ENCODE measurements around the gene CMTM8.

CMTM8 gene

GRCh38 chr3:32367442-32367841 lies 129.0 kb downstream of the CMTM8 start:
- Histone ChIP-seq H3K9me3 (ENCODE audit: control insufficient read depth, low read length) (no peaks in the 10 kb centered on the region), H4K8ac (ENCODE audit: low read length) (no peak overlapping the region), H3K4me2 (ENCODE audit: low read length, poor library complexity, severe bottlenecking) (no peak overlapping the region), H3K4me1 (ENCODE audit: control insufficient read depth, insufficient read depth, low read depth, low read length) (peaks cover 5% of the 10 kb centered on the region), H3K27ac (ENCODE audit: low read length, poor library complexity, severe bottlenecking) (no peak overlapping the region), H2AFZ (ENCODE audit: low read depth, low read length) (no peak overlapping the region), H3K4ac (ENCODE audit: low read depth in 1 of 2, low read length in 2 of 2) (no peak overlapping the region), H3K23ac (ENCODE audit: low read length in 2 of 2) (no peak overlapping the region), H3K14ac (ENCODE audit: low read length in 2 of 2) (peak overlapping the region in 1 of 2 experiments; percentile 44), H2BK5ac (ENCODE audit: low read depth, low read length, poor library complexity, severe bottlenecking) (no peak overlapping the region), H3K4me3 (ENCODE audit: insufficient read depth in 1 of 2, low read depth in 1 of 2, low read length in 2 of 2) (no peak overlapping the region), H3K27me3 (ENCODE audit: control insufficient read depth in 1 of 2, insufficient read depth in 1 of 2, low read length in 2 of 2) (peaks cover 0 to 7% of the 10 kb centered on the region in 2 experiments), H3K79me1 (replicated peaks; ENCODE audit: low read length, poor library complexity, severe bottlenecking) (peaks cover 1% of the 10 kb centered on the region), H2BK120ac (ENCODE audit: low read depth, low read length) (no peak overlapping the region), H3K9ac (ENCODE audit: low read length) (no peak overlapping the region), H3K36me3 (ENCODE audit: control insufficient read depth in 1 of 2, insufficient read depth in 2 of 2, low read depth in 1 of 2, low read length in 2 of 2) (peaks cover 0 to 7% of the 10 kb centered on the region in 2 experiments), H3K18ac (ENCODE audit: low read depth in 1 of 2, low read length in 2 of 2) (no peak overlapping the region), H4K91ac (ENCODE audit: low read length) (peak overlapping the region; percentile 52), H2BK12ac (ENCODE audit: low read length in 2 of 2) (peak overlapping the region in 1 of 2 experiments; percentile 59), H2AK5ac (ENCODE audit: low read length, severe bottlenecking) (no peak overlapping the region), H2BK15ac (ENCODE audit: low read depth, poor library complexity, severe bottlenecking) (no peak overlapping the region)
- DNase-seq: no peak
- 97% methylated on average over 10 of the region's 10 CpGs for WGBS

GRCh38 chr3:32371461-32372212 lies 133.2 kb downstream of the CMTM8 start:
- Histone ChIP-seq H3K23ac (ENCODE audit: low read length in 2 of 2) (no peak overlapping the region), H3K4me1 (ENCODE audit: control insufficient read depth, insufficient read depth, low read depth, low read length) (peaks cover 3% of the 10 kb centered on the region), H3K36me3 (ENCODE audit: control insufficient read depth in 1 of 2, insufficient read depth in 2 of 2, low read depth in 1 of 2, low read length in 2 of 2) (peaks cover 0 to 7% of the 10 kb centered on the region in 2 experiments), H3K4me3 (ENCODE audit: insufficient read depth in 1 of 2, low read depth in 1 of 2, low read length in 2 of 2) (no peak overlapping the region), H2AFZ (ENCODE audit: low read depth, low read length) (no peak overlapping the region), H3K4me2 (ENCODE audit: low read length, poor library complexity, severe bottlenecking) (no peak overlapping the region), H3K18ac (ENCODE audit: low read depth in 1 of 2, low read length in 2 of 2) (no peak overlapping the region), H3K4ac (ENCODE audit: low read depth in 1 of 2, low read length in 2 of 2) (no peak overlapping the region), H2BK12ac (ENCODE audit: low read length in 2 of 2) (no peak overlapping the region), H3K79me1 (replicated peaks; ENCODE audit: low read length, poor library complexity, severe bottlenecking) (peaks cover 1% of the 10 kb centered on the region), H3K27ac (ENCODE audit: low read length, poor library complexity, severe bottlenecking) (no peak overlapping the region), H2BK5ac (ENCODE audit: low read depth, low read length, poor library complexity, severe bottlenecking) (no peak overlapping the region), H3K27me3 (ENCODE audit: control insufficient read depth in 1 of 2, insufficient read depth in 1 of 2, low read length in 2 of 2) (no peaks in the 10 kb centered on the region), H2AK5ac (ENCODE audit: low read length, severe bottlenecking) (no peak overlapping the region), H4K8ac (ENCODE audit: low read length) (no peak overlapping the region), H3K14ac (ENCODE audit: low read length in 2 of 2) (peak overlapping the region in 1 of 2 experiments; percentile 10), H2BK120ac (ENCODE audit: low read depth, low read length) (no peak overlapping the region), H4K91ac (ENCODE audit: low read length) (no peak overlapping the region), H2BK15ac (ENCODE audit: low read depth, poor library complexity, severe bottlenecking) (no peak overlapping the region), H3K9ac (ENCODE audit: low read length) (no peak overlapping the region), H3K9me3 (ENCODE audit: control insufficient read depth, low read length) (no peaks in the 10 kb centered on the region)
- no peak for DNase-seq
- WGBS: 94% methylated on average over 7 of the region's 7 CpGs

GRCh38 chr3:32372213-32372490 lies 133.7 kb downstream of the CMTM8 start:
- Histone ChIP-seq H4K91ac (ENCODE audit: low read length) (no peak overlapping the region), H3K36me3 (ENCODE audit: control insufficient read depth in 1 of 2, insufficient read depth in 2 of 2, low read depth in 1 of 2, low read length in 2 of 2) (peaks cover 0 to 7% of the 10 kb centered on the region in 2 experiments), H3K4me1 (ENCODE audit: control insufficient read depth, insufficient read depth, low read depth, low read length) (peaks cover 2% of the 10 kb centered on the region), H2AFZ (ENCODE audit: low read depth, low read length) (no peak overlapping the region), H3K4me2 (ENCODE audit: low read length, poor library complexity, severe bottlenecking) (no peak overlapping the region), H3K79me1 (replicated peaks; ENCODE audit: low read length, poor library complexity, severe bottlenecking) (no peaks in the 10 kb centered on the region), H3K9ac (ENCODE audit: low read length) (no peak overlapping the region), H2BK15ac (ENCODE audit: low read depth, poor library complexity, severe bottlenecking) (no peak overlapping the region), H2BK12ac (ENCODE audit: low read length in 2 of 2) (no peak overlapping the region), H3K4ac (ENCODE audit: low read depth in 1 of 2, low read length in 2 of 2) (no peak overlapping the region), H3K23ac (ENCODE audit: low read length in 2 of 2) (no peak overlapping the region), H4K8ac (ENCODE audit: low read length) (no peak overlapping the region), H2BK5ac (ENCODE audit: low read depth, low read length, poor library complexity, severe bottlenecking) (no peak overlapping the region), H3K27me3 (ENCODE audit: control insufficient read depth in 1 of 2, insufficient read depth in 1 of 2, low read length in 2 of 2) (no peaks in the 10 kb centered on the region), H3K18ac (ENCODE audit: low read depth in 1 of 2, low read length in 2 of 2) (no peak overlapping the region), H3K14ac (ENCODE audit: low read length in 2 of 2) (no peak overlapping the region), H3K9me3 (ENCODE audit: control insufficient read depth, low read length) (no peaks in the 10 kb centered on the region), H3K4me3 (ENCODE audit: insufficient read depth in 1 of 2, low read depth in 1 of 2, low read length in 2 of 2) (no peak overlapping the region), H2BK120ac (ENCODE audit: low read depth, low read length) (no peak overlapping the region), H3K27ac (ENCODE audit: low read length, poor library complexity, severe bottlenecking) (no peak overlapping the region), H2AK5ac (ENCODE audit: low read length, severe bottlenecking) (no peak overlapping the region)
- no peak for DNase-seq
- 86% methylated on average over 4 of the region's 4 CpGs for WGBS

- Histone ChIP-seq H2BK15ac (ENCODE audit: low read depth, poor library complexity, severe bottlenecking) (no peak overlapping the region), H3K4me3 (ENCODE audit: insufficient read depth in 1 of 2, low read depth in 1 of 2, low read length in 2 of 2) (no peak overlapping the region), H3K27me3 (ENCODE audit: control insufficient read depth in 1 of 2, insufficient read depth in 1 of 2, low read length in 2 of 2) (no peaks in the 10 kb centered on the region), H2BK120ac (ENCODE audit: low read depth, low read length) (no peak overlapping the region), H4K91ac (ENCODE audit: low read length) (no peak overlapping the region), H4K8ac (ENCODE audit: low read length) (no peak overlapping the region), H3K27ac (ENCODE audit: low read length, poor library complexity, severe bottlenecking) (no peak overlapping the region), H3K23ac (ENCODE audit: low read length in 2 of 2) (no peak overlapping the region), H3K36me3 (ENCODE audit: control insufficient read depth in 1 of 2, insufficient read depth in 2 of 2, low read depth in 1 of 2, low read length in 2 of 2) (peaks cover 0 to 3% of the 10 kb centered on the region in 2 experiments), H3K18ac (ENCODE audit: low read depth in 1 of 2, low read length in 2 of 2) (no peak overlapping the region), H3K9ac (ENCODE audit: low read length) (no peak overlapping the region), H3K4me2 (ENCODE audit: low read length, poor library complexity, severe bottlenecking) (no peak overlapping the region), H3K4ac (ENCODE audit: low read depth in 1 of 2, low read length in 2 of 2) (no peak overlapping the region), H2BK5ac (ENCODE audit: low read depth, low read length, poor library complexity, severe bottlenecking) (no peak overlapping the region), H2BK12ac (ENCODE audit: low read length in 2 of 2) (no peak overlapping the region), H3K9me3 (ENCODE audit: control insufficient read depth, low read length) (no peaks in the 10 kb centered on the region), H3K4me1 (ENCODE audit: control insufficient read depth, insufficient read depth, low read depth, low read length) (no peaks in the 10 kb centered on the region), H2AK5ac (ENCODE audit: low read length, severe bottlenecking) (no peak overlapping the region), H3K79me1 (replicated peaks; ENCODE audit: low read length, poor library complexity, severe bottlenecking) (no peaks in the 10 kb centered on the region), H3K14ac (ENCODE audit: low read length in 2 of 2) (no peak overlapping the region), H2AFZ (ENCODE audit: low read depth, low read length) (no peak overlapping the region)
- 98% methylated on average over 5 of the region's 5 CpGs for WGBS
- DNase-seq: no peak
These were observed 134.8 kb downstream of the CMTM8 start for GRCh38 chr3:32373276-32373675.
